Peyer's patch (tissue), 4 donors: Measurements from ENCODE around the gene XRCC2.

Source experiments
- CTCF ChIP-seq, 6 experiments: fragments of 450-650 bp in 4 of 6; fragments of 200-600 bp in 2 of 6; sonication (generic) in 1 of 6; IDR thresholded peaks; one replicate each; pipeline ENCODE4 v1.5.1; 2017 to 2019; ENCODE audit warnings: antibody characterized with exemption in 6 of 6, mild to moderate bottlenecking in 3 of 6, moderate library complexity in 1 of 6
- POLR2A ChIP-seq, 2 donors: fragments of 450-650 bp; IDR thresholded peaks; one replicate each; pipeline ENCODE4 v1.5.1; 2017; ENCODE audit warnings: antibody characterized with exemption in 2 of 2, mild to moderate bottlenecking in 2 of 2, moderate library complexity in 2 of 2

- TF ChIP-seq CTCF (IDR thresholded peaks at IDR 0.05) (no peak), POLR2A (IDR thresholded peaks at IDR 0.05) (no peak)
These were observed 42.9 kb downstream of the XRCC2 start for GRCh38 chr7:152633072-152633471.
